Measurements from ENCODE around the gene LNX1.
"Not testable (repeated sequence)": the region's sequence is repeated elsewhere in the genome, so short reads cannot be mapped to it uniquely, and the experiment has no call there.

LNX1 gene

DNA sequence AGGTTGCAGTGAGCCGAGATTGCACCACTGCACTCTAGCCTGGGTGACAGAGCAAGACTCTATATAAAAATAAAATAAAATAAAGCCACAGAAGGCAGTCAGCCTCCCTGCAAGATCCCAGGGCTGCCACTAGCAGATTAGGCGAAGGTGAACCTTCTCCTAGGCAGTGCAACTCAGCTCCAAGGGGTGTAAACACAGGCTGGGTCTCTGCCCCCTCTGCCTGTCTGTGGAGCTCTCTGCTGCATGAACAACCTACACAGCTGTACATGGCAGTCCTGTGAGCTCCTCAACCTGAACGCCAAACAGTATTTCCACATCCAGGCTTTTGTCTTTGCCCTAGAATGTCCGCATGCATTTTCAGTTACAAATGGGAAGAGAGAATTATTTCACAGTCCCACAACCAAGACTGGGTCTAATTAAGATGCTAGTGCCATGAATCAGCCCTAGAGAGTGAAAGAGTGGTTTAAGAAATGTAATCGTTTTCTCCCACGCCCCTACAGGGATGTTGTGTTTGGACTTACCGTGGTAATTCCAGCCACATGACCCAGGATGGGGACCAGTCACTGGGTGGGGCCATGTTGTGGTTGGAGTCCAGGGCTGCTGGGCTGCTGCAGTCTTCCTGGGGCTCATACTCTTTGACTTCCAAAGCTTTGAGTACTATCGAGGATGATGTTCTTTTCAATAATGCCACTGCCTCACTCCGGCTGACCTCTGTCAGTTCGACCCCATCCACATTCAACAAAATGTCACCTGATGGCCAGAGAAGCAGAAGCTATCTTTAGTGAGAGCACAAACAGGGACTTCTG is 114.9 kb downstream of the LNX1 start:
- in situ Hi-C loops (cut with HindIII; ENCODE audit: low sequenced_read_pairs), result no loop called here

DNA sequence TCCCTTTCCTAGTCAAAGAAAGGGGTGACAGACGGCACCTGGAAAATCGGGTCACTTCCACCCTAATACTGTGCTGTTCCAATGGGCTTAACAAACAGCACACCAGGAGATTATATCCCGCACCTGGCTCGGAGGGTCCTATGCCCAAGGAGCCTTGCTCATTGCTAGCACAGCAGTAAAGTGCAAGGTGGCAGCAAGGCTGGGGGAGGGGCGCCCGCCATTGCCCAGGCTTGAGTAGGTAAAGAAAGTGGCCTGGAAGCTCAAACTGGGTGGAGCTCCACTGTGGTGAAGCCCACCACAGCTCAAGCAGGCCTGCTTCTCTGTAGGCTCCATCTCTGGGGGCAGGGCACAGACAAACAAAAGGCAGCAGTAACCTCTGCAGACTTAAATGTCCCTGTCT is 124.7 kb downstream of the LNX1 start:
- in situ Hi-C loops (cut with HindIII; ENCODE audit: low sequenced_read_pairs), result not testable (repeated sequence)

DNA sequence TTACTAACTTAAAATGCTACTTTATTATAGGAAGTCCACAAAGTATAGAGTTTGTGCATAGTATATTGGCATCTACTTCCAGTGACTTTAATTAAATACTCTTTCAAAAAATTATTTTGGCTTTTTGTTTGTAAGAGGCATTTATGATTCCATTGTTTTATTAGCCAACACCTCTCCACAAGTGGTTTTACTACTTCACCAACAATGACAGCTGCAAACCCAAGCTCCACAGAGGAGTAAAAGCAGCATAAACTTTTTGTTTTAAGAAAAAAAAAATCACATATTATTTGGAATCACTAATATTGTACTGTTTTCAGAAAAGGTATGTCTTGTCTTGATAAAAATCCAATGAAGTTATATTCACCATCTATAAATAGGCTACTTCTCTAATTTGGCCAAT is 125.4 kb downstream of the LNX1 start:
- in situ Hi-C loops (cut with HindIII; ENCODE audit: low sequenced_read_pairs), result no loop called here

DNA sequence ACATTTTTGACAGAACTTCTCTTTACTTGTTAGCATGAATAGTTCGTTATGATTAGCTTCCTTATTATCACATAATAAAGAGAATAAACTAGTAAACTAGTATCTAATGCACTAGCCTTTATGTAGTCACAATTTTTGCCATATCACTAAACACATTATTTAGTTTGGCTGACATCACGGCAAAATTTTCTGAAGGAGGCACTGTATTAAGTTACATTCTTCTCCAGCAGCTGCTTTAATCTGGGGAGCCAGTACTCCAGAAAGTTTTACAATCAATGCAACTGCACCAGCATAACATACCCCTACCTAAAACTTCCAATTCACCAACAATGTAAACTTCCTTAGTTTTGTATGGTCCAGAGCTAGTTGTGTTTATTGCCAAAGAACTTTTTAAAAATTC is 126.0 kb downstream of the LNX1 start:
- in situ Hi-C loops (cut with HindIII; ENCODE audit: low sequenced_read_pairs), result no loop called here

DNA sequence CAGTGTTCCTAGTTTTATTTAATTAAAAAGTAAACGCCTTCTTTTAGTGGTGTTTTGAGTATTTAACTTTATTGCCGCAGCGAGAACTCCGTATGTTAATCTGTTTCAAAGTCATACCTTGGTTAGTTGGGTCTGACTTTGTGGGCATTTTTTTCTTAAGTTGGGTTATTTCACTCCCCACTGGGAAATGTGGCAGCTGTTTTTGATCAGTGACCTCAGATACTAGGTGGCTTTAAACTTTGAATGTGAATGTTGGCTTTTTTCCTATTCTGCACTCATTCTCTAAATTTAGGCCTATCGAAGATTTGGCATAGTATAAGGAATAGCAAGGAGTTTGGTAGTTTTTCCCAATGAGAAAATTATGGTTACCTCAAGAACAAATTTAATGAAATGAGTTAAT is 127.9 kb downstream of the LNX1 start:
- in situ Hi-C loops (cut with HindIII; ENCODE audit: low sequenced_read_pairs), result no loop called here

DNA sequence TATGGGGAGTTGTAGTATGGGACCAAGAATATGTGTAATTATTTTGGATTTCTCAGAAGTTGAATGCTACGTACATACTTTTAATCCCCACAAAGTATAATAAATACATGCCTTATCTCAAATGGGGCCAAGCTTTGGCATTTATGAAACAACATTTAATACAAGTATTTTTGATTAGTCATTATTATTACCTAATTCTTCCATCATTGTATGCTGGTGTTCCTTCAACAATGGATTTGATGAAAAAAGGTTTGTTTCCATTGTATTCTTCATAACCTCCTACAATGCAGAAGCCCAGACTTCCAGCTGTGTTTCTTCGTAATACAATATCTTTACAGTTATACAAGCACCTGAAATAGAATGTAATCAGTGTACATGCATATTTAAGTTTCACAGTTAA is 130.0 kb downstream of the LNX1 start:
- in situ Hi-C loops (cut with HindIII; ENCODE audit: low sequenced_read_pairs), result no loop called here

DNA sequence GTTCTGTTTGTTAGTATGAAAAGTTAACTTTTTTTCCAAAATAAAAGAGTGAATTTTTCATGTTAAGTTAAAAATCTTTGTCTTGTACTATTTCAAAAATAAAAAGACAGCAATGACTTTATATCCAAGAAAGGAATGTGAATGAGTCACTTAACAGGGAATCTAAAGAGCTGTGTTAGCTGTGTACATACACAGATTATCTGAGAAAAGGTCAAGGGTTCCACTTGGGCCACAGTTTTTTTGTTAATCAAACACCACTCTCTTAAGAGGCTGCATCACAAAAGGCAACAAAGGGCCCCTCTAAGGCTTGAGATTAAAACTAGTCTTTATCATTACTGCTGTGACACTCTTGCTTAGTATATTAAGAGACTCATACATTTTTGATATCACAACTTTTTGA is 131.7 kb downstream of the LNX1 start:
- in situ Hi-C loops (cut with HindIII; ENCODE audit: low sequenced_read_pairs), result no loop called here

DNA sequence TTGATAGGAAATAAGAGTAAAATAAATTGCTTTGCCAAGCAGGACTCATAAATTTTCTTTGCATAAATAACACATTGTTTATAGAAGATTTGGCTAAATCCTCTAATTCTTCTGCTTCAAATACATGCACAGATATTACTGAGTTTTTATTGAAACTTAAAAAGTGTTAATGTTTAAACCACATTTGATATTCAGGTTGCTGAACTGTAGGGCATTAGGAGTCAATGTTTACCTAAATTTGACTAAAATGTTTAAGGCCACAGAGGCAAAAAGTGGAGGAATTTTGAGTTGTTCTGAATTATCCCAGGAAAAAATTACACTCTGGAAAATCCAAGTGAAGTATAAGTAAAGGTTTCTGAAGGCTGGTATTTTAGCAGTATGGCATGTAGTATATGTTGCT is 135.1 kb downstream of the LNX1 start:
- in situ Hi-C loops (cut with HindIII; ENCODE audit: low sequenced_read_pairs), result no loop called here

DNA sequence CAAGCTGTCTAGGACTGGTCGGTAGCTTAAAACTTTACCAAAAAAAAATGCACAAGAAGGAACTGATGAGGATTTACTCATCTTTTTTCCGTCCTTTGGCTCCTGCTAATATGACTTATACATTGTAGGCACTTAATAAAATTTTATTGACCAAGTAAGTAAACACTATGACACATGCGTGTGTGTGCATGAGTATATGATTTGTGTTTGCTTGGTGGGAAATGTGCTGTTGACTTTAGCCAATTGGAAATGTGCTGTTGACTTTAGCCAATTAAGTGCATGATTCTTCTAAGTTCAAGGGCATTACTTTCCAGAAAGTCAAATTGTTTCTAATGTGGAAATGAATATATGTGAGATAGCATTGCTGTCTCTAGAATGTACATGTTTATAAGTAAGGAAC is 135.5 kb downstream of the LNX1 start:
- in situ Hi-C loops (cut with HindIII; ENCODE audit: low sequenced_read_pairs), result no loop called here

DNA sequence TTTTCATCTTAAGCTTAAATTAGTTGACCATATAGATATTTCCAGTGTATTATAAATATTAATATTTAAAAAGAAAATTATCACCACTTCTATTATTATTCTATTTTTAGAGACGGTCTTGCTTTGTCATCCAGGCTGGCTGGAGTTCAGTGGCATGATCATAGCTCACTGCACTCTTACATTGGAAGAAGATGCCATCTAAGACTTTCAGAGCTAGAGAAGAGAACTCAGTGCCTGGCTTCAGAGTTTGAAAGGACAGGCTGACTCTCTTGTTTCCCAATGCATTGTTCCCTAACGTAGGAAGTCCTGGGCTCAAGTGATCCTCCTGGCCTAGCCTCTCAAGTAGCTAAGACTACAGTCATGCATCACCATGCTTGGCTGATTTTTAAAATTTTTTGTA is 137.9 kb downstream of the LNX1 start:
- in situ Hi-C loops (cut with HindIII; ENCODE audit: low sequenced_read_pairs), result no loop called here

DNA sequence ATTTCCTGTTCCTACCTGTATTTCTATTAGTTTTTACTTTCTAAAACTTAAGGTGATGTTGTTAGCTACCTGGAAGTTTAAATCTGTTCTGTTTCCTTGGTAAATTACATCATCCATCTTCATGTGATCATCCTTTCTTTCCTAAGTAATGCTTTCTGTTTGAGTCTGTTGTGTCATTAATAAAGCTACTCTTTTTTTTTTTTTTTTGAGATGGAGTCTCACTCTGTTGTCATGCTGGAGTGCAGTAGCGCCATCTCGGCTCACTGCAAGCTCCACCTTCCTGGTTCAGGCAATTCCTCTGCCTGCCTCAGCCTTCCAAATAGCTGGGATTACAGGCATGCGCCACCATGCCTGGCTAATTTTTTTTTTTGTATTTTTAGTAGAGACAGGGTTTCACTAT is 140.5 kb downstream of the LNX1 start:
- in situ Hi-C loops (cut with HindIII; ENCODE audit: low sequenced_read_pairs), result no loop called here

DNA sequence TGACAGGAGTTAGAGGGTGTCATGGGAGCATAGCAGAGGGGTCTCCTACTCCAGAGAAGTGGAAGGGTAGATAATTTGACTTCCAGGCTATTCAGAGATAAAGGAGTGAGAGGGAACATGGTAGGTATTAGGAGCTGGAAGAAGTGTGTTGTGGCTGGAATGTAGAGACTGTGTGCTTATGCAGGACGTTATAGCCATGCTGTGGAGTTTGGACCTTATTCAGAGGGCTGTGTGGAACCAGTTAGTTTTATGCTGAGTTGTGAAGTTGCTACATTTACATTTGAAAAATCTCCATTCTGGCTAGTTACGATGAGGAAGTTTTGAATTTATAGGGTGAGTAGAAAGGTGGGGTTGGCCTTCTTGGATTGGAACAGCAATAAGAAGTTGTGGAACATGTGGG is 146.3 kb downstream of the LNX1 start:
- in situ Hi-C loops (cut with HindIII; ENCODE audit: low sequenced_read_pairs), result no loop called here

DNA sequence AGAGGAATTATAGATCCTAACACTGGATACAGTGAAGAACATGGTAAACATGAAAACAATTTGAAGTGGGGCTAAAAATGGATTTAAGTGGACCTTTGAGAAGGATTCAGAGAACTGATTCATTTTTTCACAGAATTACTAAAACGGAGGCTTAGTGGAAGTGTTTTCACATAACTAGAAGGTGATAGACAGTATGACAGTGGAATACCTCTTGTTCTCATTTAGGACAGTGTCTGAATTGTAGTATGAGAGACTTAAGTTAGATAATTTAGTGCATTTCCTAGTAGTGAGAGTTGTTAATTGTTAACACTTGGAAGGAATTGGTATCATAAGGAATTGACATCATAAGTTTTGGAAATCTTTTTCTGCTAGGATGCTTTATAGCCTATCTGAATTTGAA is 149.7 kb downstream of the LNX1 start:
- in situ Hi-C loops (cut with HindIII; ENCODE audit: low sequenced_read_pairs), result no loop called here

DNA sequence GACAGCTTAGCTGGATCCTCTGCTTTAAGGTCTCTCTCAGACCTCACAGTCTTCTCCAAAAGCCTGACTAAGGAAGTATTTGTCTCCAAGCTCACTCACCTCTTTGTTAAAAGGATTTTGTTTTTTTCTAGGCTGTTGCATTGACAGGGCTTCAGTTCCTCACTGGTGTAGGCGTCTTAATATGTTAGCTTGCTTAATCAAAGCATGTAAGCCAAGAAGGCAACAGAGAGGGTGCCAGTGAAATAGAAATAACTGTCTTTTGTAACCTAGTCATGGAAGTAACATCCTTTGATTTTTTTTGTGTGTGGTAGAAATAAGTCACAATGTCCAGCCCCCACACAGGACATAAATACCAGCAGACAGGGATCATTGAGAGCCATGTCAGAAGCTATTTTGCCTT is 155.0 kb downstream of the LNX1 start:
- in situ Hi-C loops (cut with HindIII; ENCODE audit: low sequenced_read_pairs), result no loop called here

DNA sequence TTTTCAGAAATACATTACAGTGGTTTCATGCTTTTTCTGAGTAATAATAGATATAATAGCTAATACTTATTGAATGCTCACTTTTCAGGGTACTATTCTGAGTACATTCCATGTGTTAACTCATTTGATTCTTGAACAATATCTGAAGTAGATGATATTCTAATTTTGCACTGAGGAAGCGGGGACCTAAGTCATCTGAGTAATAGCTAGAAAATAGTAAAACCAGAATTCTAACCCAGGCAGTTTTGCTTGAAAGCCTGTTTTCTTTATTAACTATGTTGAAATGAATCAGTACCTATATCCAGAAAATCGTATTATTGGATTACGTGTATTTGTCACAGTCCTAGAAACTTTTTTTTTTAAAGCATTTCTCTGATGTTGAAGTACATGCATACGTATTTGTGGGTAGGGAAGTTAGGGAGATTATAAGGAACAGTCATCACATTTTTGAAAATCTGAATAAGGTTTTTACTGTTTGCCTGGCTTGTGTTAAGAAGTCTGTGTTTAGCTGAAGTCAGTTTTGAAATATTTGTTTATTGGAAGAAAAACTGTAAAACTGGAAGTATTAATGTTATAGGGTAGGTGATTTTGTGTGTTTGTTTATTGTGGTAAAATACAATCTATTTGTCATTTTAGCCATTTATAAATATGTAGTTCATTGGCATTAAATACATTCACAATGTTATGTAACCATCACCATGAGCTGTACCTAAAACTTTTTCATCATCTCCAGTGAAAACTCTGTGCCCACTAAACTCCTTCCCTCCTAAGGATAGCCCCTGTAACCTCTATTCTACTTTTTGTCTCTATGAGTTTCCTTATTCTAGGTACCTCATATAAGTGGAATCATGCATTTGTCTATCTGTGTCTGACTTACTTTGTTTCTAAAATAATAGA is 158.5 kb downstream of the LNX1 start:
- in situ Hi-C loops (cut with HindIII; ENCODE audit: low sequenced_read_pairs), result no loop called here

DNA sequence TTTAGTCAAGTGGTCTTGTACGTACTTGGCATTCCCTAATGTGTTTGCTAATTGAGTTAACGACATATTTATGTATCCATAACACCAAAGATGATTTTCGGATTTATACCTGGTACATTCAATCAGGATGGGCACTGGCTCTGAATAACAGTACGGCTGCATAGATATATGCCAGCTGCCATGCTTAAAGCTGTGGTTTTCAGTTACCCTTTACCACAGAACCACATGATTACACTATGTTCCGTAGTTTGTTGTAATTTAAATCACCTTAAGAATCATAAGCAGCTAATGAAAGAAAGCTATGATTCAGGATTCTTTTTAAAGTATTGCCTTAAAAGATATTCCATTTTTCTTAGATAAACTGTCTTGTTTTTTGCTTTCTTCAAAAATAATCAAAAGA is 160.2 kb downstream of the LNX1 start:
- in situ Hi-C loops (cut with HindIII; ENCODE audit: low sequenced_read_pairs), result no loop called here

DNA sequence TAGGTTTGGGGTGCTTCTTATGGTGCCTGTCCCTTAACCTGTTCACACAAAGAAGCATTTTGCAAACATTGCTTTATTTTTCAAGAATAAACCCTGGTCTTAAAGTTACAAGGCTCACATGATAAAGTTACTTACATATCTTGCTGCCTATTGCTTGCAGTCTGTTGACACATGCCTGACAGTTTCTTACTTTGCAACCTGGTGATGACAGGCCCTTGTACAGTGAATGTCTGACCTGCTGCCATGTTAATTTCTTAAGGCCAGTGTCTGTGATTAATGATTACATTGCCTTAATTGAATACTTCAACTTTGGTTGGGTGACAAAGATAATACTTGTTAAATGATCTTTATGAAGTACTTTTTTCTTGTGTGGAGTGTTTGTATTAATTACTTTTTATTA is 163.9 kb downstream of the LNX1 start:
- in situ Hi-C loops (cut with HindIII; ENCODE audit: low sequenced_read_pairs), result no loop called here

DNA sequence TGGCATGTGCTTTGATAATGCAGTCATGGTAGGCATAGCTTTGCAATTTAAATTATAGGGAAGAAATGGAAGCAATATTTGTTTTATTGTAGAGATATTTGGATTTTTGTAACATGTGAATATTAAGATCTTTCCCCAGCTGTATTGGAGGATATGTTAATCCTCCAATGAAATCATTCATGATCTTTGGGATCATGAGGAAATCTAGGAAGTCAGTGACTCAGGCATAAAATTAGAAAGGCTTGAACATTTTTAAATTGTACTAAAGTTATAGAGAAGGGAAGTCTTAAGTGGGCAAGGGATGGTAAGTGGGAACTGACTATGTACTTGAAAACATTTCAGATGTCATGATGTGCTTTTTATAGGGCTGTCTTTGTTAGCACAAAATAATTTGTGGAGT is 167.0 kb downstream of the LNX1 start:
- in situ Hi-C loops (cut with HindIII; ENCODE audit: low sequenced_read_pairs), result no loop called here

DNA sequence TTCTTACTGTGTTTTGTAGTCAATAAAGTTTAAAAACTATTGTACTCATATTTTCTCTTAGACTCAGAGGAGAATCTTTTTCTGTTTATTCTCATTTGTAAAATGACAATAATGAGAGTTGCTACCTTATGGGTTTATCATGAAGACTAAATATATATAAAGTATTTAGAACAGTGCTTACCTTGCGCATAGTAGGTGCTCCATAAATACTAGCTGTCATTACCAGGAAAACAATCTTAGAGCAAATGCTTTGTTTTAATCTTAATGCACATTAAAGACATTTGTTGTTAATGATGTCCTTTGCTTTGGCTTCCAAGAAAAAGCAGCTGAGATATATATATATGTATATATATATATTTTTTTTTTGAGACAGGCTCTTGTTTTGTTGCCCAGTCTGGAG is 168.9 kb downstream of the LNX1 start:
- in situ Hi-C loops (cut with HindIII; ENCODE audit: low sequenced_read_pairs), result no loop called here

DNA sequence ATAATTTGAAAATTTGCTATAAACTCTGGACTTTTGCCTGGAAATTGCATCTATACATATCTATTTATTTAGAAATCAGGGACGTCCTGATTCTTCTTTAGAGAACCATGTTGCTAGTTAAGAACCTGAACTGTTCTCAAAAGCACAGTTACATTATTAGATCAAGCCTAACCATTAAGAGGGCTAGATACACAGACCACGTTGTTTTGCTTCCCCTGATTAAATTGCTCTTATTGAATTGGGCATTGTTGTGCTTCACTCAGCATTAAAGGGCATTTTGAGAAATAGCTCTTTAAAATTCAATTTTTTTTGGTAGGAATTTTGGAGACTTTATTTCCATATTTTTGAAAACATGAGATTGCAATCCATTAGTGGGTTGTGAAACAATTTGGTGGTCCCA is 169.5 kb downstream of the LNX1 start:
- in situ Hi-C loops (cut with HindIII; ENCODE audit: low sequenced_read_pairs), result no loop called here

DNA sequence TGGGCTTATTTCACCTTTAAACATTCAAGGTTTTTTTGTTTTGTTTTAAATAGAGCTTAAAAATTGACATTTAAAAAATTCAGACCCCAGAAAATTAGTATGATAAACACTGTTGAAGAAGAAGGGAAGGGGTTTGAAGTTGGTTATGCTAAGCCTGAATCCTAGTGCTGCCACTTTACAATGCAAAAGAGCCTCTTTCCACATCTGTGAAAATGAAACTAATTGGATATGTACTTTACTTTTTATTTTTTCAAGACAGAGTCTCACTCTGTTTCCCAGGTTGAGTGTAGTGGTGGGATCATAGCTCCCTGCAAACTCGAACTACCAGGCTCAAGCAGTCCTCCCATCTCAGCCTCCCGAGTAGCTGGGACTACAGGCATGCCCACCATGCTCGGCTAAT is 172.1 kb downstream of the LNX1 start:
- in situ Hi-C loops (cut with HindIII; ENCODE audit: low sequenced_read_pairs), result no loop called here

DNA sequence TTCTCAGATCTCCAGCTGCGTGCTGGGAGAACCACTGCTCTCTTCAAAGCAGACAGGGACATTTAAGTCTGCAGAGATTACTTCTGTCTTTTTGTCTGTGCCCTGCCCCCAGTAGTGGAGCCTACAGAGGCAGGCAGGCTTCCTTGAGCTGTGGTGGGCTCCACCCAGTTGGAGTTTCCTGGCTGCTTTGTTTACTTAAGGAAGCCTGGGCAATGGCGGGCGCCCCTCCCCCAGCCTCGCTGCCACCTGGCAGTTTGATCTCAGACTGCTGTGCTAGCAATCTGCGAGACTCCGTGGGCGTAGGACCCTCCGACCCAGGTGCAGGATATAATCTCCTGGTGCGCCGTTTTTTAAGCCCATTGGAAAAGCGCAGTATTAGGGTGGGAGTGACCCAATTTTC is 181.8 kb downstream of the LNX1 start:
- in situ Hi-C loops (cut with HindIII; ENCODE audit: low sequenced_read_pairs), result not testable (repeated sequence)
